Skeletal muscle cell (primary cell): ENCODE data around the gene ATP5F1B.

Experiments used
- DNase-seq: peaks from one replicate; pipeline ENCODE4 v3.0.0-alpha.2; 2010; ENCODE audit warnings: low read depth
- H3K4me3 ChIP-seq: 2 replicates; pipeline ENCODE4 v1.5.1; 2011; ENCODE audit warnings: low read depth, mild to moderate bottlenecking, control low read depth, low read length, moderate library complexity

Gene ATP5F1B

DNA sequence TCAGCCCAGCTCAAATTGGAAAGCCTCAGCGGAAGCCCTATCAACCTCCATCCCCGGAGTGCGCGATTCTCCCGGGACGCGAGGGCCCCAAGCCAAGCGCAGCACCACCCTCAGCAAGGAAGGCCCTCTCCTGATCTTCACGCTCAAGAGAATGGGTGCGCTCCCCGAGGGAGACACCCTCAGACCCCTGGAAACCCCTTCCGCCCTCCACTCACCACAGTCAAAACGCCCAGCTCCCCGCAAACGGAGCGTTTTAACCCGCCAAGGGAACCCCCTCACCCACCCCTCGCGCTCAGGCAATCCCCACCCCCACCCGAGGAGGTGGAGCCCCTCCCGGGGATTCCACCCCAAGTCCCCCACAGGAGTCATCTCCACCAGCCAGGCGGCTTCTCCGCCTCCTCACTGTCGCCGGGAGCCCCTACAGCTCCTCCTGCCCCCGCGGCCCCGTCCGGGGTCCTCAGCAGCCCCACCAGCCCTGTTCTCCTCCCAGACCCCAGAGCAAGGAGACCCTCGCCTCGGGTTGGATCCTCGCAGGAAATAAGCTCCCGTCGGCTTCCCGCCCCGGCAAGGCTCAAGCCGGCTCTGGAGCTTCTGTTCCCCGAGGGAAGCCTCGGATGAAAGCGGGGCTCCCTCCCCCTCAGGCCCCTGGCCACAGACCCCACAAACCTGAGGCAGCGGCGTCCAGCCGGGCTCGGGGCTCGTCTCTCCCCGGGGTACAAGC, 16.2 kb downstream of the ATP5F1B start:
- peak overlapping the region; percentile 98 for H3K4me3 ChIP-seq
- DNase-seq = no peak

DNA sequence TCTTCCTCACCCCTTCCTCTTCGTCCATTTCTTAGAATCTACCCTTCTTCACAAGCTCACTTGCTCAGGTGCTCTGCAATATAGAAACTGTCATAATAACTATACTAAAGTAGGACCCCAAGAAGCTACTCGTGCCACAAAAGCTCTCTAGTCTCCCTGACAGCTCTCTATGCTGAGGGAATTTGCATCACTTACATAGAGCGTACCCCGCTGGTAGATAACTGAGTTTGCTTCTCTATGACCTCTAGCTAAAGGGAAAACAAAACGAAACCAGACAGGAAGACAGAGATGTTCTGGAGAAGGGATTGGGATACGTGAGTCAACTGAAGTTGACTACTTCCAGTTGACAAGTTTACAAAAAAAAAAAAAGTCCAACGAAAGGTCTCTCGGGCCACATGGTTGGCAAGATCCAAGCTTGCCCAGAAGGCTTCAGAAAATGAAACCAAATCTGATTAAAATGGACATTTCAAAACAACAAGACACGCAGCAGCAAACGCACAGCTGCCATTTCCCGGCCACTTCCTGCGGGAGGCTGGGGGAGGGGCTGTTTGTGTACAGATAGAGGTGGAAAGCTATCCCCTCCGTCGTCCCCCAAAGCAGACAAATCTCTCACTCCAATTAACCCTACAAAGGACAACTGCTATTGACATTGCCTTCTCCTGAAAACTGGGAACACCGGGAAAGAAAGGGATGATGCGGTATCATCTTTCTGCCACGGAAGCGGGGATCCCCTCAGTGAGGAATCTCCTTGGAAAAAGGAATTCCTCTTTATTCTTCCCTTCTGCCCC, 16.9 kb downstream of the ATP5F1B start:
- peak; percentile 23 for DNase-seq
- peak overlapping the region; percentile 98 for H3K4me3 ChIP-seq

DNA sequence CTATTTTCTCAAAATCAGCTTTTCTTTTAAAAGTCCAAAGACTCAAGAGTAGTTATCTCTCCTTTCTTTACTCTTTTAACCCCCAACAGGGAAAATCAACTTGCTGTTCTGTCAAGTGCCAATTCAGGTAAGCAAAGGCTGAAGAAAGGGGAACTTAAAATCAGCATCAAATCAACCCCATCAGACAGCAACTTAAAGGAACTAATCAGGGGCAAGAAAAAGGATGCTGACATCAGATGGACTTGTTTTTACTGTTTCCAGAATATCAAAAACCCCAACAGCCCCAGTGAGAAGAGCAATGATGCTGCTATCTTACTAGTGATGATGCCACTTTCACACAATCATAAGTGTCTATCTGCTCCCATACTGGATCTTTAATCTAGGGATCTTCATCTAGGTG, 19.1 kb downstream of the ATP5F1B start:
- no peak overlapping the region for H3K4me3 ChIP-seq
- no peak for DNase-seq

GRCh38 chr12:56622535-56622934, 23.2 kb downstream of the ATP5F1B start:
- DNase-seq = no peak
- H3K4me3 ChIP-seq = no peak overlapping the region

- no peak overlapping the region for H3K4me3 ChIP-seq
- DNase-seq = no peak
Observed at GRCh38 chr12:56616925-56617324, 28.9 kb downstream of the ATP5F1B start.

DNA sequence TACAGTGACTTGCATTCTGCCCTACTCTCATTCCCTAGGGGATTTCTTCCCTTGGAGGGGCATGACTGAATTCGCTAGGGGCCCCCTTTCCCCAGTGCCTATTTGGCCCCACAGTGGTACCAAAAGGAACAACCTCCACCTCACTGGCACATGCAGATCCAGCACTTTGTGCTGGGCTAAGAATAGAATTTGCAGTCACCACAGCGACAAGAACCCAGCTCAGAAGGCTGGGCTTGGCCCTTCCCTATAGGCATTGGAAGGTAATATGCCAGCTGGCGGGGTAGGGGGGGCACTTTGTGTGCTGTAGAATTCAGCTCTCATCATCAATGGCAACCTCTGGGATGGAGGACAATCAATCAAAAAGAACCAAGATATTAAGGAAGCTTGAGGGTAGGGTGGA, 29.5 kb downstream of the ATP5F1B start:
- no peak for DNase-seq
- H3K4me3 ChIP-seq = no peak overlapping the region

DNA sequence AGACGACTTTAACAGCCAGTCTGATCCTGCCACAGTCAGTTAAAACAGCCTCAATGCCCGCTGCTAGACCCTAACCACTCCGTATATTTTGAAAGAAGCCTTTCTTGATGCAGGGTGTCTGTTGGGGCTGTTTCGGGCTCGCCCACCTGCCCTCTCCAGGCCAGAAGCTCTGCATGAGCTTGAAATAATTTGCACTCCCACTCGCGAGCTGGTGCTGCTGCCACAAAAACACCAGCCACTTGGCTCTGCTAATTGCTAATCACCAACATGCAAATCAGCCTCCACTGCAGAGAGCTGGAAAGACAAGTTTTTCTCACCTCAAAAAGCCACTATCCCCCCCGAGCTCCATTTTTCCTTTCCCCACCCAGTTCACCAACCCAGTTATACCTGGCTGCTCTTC, 31.2 kb downstream of the ATP5F1B start:
- H3K4me3 ChIP-seq = no peak overlapping the region
- no peak for DNase-seq

GRCh38 chr12:56604355-56604754, 41.4 kb downstream of the ATP5F1B start:
- H3K4me3 ChIP-seq = no peak overlapping the region
- DNase-seq = no peak

- no peak overlapping the region for H3K4me3 ChIP-seq
- DNase-seq = no peak
Observed at GRCh38 chr12:56602239-56602638, 43.5 kb downstream of the ATP5F1B start.

DNA sequence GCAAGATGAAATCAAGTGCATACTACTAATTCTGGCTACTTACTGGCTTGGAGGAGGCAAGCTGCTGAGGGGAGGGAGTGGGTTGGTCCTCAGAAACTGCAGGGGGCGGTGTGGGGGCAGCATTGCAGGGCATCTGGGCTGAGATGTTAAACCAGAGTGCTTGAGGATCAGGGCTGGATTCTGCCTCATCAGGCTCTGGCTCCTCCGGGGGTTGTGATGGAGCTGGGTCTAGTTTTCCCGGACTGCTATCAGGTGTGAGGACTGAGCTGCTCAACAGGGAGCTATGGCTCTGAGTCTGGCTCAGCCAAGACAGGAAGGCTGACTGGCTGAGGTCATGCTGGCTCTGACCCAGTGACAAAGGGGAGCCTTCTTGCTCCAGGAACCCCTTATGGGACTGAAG, 44.3 kb downstream of the ATP5F1B start:
- no peak overlapping the region for H3K4me3 ChIP-seq
- DNase-seq = no peak

DNA sequence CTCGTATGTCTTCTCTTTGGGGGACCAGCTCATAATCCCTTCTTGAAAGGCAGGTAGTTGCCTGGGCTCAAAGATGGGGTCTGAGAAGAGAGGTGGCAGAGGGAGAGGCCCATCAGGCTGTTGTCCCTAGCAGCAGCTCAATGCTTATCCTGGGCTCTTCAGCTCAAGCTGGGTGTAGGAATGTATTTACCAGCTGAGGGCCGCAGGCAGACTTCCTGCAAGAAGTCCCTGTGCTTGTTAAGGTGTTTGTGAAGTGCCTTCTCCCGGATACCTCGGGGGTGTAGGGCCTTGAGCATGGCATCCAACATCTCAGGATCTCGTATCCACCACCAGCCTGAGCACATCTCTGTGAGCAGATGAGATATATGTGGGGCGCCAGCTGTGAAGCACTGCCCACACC, 45.0 kb downstream of the ATP5F1B start:
- DNase-seq = no peak
- H3K4me3 ChIP-seq = no peak overlapping the region

DNA sequence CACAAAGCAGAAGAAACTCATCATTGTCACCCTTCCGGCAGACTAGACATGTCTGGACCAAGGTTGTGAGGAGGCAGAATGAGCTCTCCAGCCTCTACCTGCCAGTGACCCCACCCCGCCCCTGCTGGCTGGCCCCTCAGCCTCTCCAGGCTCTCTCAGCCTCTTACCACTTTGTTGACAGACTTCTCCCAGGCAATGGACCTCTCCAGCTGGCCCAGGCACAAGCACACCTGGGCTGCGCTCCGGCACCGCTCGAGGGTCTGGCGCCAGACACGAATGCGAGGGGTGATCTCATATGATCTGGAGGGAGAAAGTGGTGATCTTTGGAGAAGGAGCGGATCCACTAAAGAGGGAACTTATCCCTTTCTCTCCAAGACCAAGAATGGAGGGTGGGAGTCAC, 46.0 kb downstream of the ATP5F1B start:
- no peak for DNase-seq
- H3K4me3 ChIP-seq = no peak overlapping the region

GRCh38 chr12:56599041-56599440, 46.7 kb downstream of the ATP5F1B start:
- DNase-seq = no peak
- no peak overlapping the region for H3K4me3 ChIP-seq

DNA sequence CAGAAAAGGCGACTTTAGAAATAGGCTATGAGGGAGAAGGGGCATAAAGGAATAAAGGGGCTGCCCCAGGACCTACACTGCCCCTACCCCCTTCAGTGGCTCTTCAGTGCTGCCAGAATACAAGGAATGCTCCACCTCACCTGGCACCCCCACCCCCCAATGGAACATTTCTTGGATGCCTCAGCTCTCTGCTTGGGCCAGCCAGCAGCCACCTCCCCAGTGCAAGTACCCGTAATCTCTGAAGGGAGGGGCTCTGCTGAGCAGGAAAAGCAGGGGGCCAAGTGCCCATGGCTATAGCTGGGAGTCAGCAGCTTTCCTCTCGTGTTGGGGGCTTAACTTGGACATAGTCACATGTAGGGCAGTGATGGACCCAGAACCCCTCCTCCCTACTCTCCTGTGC, 49.0 kb downstream of the ATP5F1B start:
- H3K4me3 ChIP-seq = no peak overlapping the region
- no peak for DNase-seq

DNA sequence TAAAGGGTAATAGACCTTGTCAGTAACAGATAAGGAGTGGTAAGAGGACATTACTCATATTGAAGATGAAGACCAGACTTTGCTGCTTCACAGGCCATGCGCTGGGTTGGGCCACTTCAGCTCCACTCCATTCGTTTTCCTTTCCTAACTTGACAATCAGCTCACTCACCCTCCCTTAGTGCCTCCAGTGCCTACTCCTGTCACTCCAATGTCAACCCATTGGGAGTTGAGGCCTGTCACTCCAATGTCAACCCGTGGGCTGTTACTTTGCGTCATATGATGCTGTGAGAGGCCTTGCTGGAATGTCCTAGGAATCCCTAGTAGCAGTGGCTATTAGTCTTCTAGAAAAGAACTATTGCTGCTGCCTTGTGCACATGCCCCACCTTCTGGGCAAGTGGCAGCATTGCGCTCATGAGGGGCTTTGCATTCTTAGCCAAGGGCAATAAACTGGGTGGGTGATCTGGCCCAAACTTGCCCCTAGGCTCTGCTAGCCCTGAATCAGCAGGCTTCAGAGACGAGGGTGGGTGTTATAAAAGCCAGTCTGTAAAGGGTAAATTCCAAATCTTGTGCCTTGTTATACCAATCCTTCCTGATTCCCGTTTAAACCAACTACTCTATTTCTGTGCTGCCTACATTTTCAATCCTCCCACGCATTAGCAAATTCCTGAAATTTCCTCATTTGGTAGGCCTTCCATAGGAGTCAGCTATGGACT, 51.7 kb downstream of the ATP5F1B start:
- H3K4me3 ChIP-seq = no peak overlapping the region
- peak; percentile 36 for DNase-seq

DNA sequence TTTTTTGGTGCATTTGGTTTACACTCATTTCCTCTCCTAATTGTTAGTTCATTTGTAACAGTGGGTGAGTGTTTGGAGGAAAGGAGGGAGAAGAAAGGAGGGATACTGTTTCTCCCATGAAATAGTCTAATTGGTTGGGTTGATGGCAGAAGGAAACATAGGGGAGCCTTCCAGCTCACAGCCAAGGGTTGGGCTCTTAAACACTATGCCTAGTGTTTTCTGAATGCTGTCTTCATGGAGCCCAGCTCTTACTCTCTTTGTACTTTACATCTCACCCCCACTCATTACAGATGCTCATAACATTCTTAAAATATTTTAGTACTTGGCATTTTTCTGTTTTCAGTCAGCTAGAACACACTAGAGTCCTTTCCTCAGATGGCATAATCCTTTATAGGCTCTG, 53.8 kb downstream of the ATP5F1B start:
- H3K4me3 ChIP-seq = no peak overlapping the region
- no peak for DNase-seq

GRCh38 chr12:56591126-56591525, 54.7 kb downstream of the ATP5F1B start:
- DNase-seq = no peak
- H3K4me3 ChIP-seq = no peak overlapping the region

- DNase-seq = no peak
- H3K4me3 ChIP-seq = no peak overlapping the region
Observed at GRCh38 chr12:56590237-56590830, 55.5 kb downstream of the ATP5F1B start.

DNA sequence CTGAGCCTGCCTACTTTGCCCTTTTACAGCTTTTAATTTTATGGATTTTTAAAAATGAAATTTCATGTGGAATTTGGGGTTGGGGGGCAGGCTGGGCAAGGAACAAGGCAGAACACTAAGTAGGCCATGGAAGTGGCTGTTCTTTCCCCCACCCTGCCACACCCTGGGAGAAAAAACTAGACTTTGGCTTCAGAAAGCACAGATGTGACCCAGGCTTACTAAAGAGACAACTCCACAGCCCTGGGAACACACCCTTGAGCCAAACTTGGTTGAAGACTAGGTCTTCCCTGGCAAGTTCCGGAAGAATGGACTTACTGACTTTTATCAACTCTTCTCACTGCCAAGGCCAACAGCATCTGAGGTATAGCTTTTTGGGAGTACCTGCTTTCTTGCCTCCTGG, 56.0 kb downstream of the ATP5F1B start:
- DNase-seq = no peak

More for the DNA sequence above, 56.0 kb downstream of the ATP5F1B start:
- no peak overlapping the region for H3K4me3 ChIP-seq
